Measurements from ENCODE around the gene CIDEA. TPM values are rescaled to one million over a fixed set of nuclear protein-coding genes. Genes with fewer than 3 reads are reported as not detected.
A peak's percentile ranks its signal among the peaks of the same experiment; 100 is the strongest.

Gene CIDEA
- polyA plus RNA-seq, 3 donors = not detected

DNA sequence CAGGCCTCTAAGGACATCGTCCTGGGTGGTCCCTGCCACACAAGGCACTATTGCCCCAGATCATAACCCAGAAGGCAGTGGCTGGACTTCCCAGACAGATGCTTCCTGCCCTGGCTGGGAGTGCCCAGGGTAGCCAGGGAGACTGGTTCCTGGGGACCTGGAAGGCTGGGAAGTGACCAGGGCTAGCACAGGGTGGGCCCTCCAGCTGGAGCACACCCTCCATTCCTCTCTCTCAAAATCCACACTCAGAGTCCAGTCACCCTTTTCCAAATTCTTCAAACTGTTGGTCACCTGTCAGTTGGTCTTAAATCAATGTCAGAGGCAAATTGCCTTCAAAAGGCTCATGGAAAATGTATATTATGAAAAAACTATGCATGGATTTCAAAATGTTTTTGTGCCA lies 42.3 kb downstream of the CIDEA start:
- Histone ChIP-seq H3K36me3 (replicated peaks in 1 of 2; ENCODE audit: control insufficient read depth in 1 of 2, insufficient read depth in 2 of 2, low read length in 2 of 2) (no peaks in the 10 kb centered on the region), H2AFZ (ENCODE audit: insufficient read depth, low read depth, low read length, poor library complexity, severe bottlenecking) (no peak overlapping the region), H3K27ac (ENCODE audit: low read depth in 1 of 2, low read length in 2 of 2) (no peak overlapping the region), H3K79me2 (ENCODE audit: insufficient read depth, low read length) (no peaks in the 10 kb centered on the region), H3K9ac (ENCODE audit: insufficient read depth, low read length, poor library complexity, severe bottlenecking) (no peak overlapping the region), H3K9me3 (replicated peaks in 1 of 2; ENCODE audit: control insufficient read depth in 1 of 2, insufficient read depth in 1 of 2, low read length in 2 of 2) (peaks cover 0 to 3% of the 10 kb centered on the region in 2 donors), H4K20me1 (ENCODE audit: insufficient read depth, low read length) (no peaks in the 10 kb centered on the region), H3K4me3 (replicated peaks in 1 of 3; ENCODE audit: low read depth in 2 of 3, low read length in 3 of 3) (no peak overlapping the region), H3K4me2 (replicated peaks; ENCODE audit: extremely low read depth, low read length, poor library complexity, severe bottlenecking) (no peak overlapping the region), H3K4me1 (ENCODE audit: control insufficient read depth in 1 of 2, insufficient read depth in 2 of 2, low read length in 2 of 2) (no peaks in the 10 kb centered on the region), H3K27me3 (ENCODE audit: control insufficient read depth in 2 of 2, insufficient read depth in 2 of 2, low read length in 2 of 2) (no peaks in the 10 kb centered on the region)
- H3K4me3 Mint-ChIP-seq = no peak overlapping the region
- no peaks in the 10 kb centered on the region for H3K4me1 Mint-ChIP-seq
- peaks cover 0 to 9% (median 5%) of the 10 kb centered on the region in 7 donors for H3K9me3 Mint-ChIP-seq
- no peaks in the 10 kb centered on the region for H3K36me3 Mint-ChIP-seq
- H3K27me3 Mint-ChIP-seq (ENCODE audit: low read depth in 3 of 3) = peaks cover 2 to 10% (median 8%) of the 10 kb centered on the region in 3 donors
- peak overlapping the region in 1 of 7 donors; percentile 17 for H3K27ac Mint-ChIP-seq
- no peak for TF ChIP-seq CTCF (IDR thresholded peaks at IDR 0.05)
- intact Hi-C loops (cut with micrococcal nuclease) = no loop called here
- WGBS (ENCODE audit: insufficient coverage) = 80% methylated on average over 1 of the region's 1 CpG
- no peak for DNase-seq

DNA sequence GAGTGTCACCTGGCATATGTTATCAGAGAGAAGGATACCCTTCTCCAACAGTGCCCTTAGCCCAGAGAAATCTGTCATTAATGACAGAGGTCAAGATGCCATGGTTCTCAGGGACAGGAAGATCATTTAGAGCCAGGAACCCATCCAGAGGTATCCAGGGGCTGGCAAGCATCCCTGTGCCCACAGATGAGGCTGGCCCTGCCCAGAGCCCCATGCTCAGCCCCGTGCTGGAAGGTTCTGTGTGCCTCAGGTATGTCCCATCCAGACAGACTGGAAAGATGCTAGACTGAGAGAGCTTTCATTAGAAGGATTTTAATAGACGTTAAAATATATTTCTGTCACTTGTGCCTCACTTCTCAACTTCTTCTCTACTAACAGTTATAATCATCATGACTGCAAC lies 45.7 kb downstream of the CIDEA start:
- Histone ChIP-seq H3K27ac (ENCODE audit: low read depth in 1 of 2, low read length in 2 of 2) (no peak overlapping the region), H4K20me1 (ENCODE audit: insufficient read depth, low read length) (no peaks in the 10 kb centered on the region), H3K27me3 (ENCODE audit: control insufficient read depth in 2 of 2, insufficient read depth in 2 of 2, low read length in 2 of 2) (no peaks in the 10 kb centered on the region), H3K9ac (ENCODE audit: insufficient read depth, low read length, poor library complexity, severe bottlenecking) (no peak overlapping the region), H3K79me2 (ENCODE audit: insufficient read depth, low read length) (no peaks in the 10 kb centered on the region), H3K4me1 (ENCODE audit: control insufficient read depth in 1 of 2, insufficient read depth in 2 of 2, low read length in 2 of 2) (no peaks in the 10 kb centered on the region), H2AFZ (ENCODE audit: insufficient read depth, low read depth, low read length, poor library complexity, severe bottlenecking) (no peak overlapping the region), H3K36me3 (replicated peaks in 1 of 2; ENCODE audit: control insufficient read depth in 1 of 2, insufficient read depth in 2 of 2, low read length in 2 of 2) (no peaks in the 10 kb centered on the region), H3K9me3 (replicated peaks in 1 of 2; ENCODE audit: control insufficient read depth in 1 of 2, insufficient read depth in 1 of 2, low read length in 2 of 2) (peaks cover 0 to 3% of the 10 kb centered on the region in 2 donors), H3K4me2 (replicated peaks; ENCODE audit: extremely low read depth, low read length, poor library complexity, severe bottlenecking) (no peak overlapping the region), H3K4me3 (replicated peaks in 1 of 3; ENCODE audit: low read depth in 2 of 3, low read length in 3 of 3) (no peak overlapping the region)
- WGBS (ENCODE audit: insufficient coverage) = 100% methylated on average over 1 of the region's 2 CpGs
- peak overlapping the region in 1 of 7 donors; percentile 73 for H3K27ac Mint-ChIP-seq
- no peak overlapping the region for H3K4me3 Mint-ChIP-seq
- peaks cover 3 to 5% (median 3%) of the 10 kb centered on the region in 3 donors for H3K27me3 Mint-ChIP-seq (ENCODE audit: low read depth in 3 of 3)
- H3K36me3 Mint-ChIP-seq = no peaks in the 10 kb centered on the region
- intact Hi-C loops (cut with micrococcal nuclease) = loop anchor here in 1 of 2 donors (10.0 kb wide), 1 partner anchor 75 kb away; the partner anchor contains the start of gene AFG3L2
- TF ChIP-seq CTCF (IDR thresholded peaks at IDR 0.05) = no peak
- H3K4me1 Mint-ChIP-seq = no peaks in the 10 kb centered on the region
- H3K9me3 Mint-ChIP-seq = peaks cover 0 to 9% (median 6%) of the 10 kb centered on the region in 7 donors
- no peak for DNase-seq

All from CD14-positive monocyte (primary cell).